Coronary artery (tissue), 2 donors: ENCODE results near the gene MLX.
"Not testable (repeated sequence)": the region's sequence is repeated elsewhere in the genome, so short reads cannot be mapped to it uniquely, and the experiment has no call there.

ENCODE experiments used
- DNase-seq: peaks from one replicate; pipeline ENCODE4 v3.0.0-alpha.2; 2017; ENCODE audit warnings: low spot score
- H3K27ac ChIP-seq, 2 donors: fragments of 200-600 bp; sonication (generic); one replicate each; pipeline ENCODE4 v1.5.1; 2016 to 2019
- H3K4me3 ChIP-seq: fragments of 200-600 bp; sonication (generic); 2 replicates; pipeline ENCODE4 v1.5.1; 2016; ENCODE audit warnings: mild to moderate bottlenecking, moderate library complexity
- CTCF ChIP-seq: fragments of 200-600 bp; sonication (generic); IDR thresholded peaks from one replicate; pipeline ENCODE4 v1.5.1; 2019; ENCODE audit warnings: antibody characterized with exemption

The MLX gene

DNA sequence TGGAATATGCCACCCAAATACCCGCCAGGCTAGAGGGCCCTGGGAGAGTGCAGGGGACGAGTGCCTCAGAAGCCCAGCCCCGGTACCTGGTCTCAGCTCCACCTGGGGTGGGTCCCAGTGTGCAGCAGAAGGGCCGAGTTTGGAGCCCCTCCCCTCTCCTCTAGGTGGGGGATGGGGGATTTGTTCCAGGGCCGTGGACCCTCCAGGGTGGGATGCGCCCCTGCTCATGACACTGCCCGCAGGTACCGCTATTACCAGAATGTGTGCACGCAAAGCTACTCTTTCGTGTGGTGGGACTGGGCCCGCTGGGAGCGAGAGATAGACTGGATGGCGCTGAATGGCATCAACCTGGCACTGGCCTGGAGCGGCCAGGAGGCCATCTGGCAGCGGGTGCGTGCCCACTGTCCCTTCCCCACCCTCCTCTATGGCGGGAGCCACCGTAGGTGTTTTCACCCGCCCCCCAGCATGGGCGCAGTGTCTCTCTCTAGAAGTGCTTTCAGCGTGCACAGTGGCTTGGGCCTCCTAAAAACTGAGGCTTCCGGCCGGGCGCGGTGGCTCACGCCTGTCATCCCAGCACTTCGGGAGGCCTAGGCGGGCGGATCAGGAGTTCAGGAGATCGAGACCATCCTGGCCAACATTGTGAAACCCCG is 29.6 kb upstream of the MLX start:
- Histone ChIP-seq H3K4me3 (peak overlapping the region; percentile 75), H3K27ac (peak overlapping the region; percentile 94 to 95)
- no peak for TF ChIP-seq CTCF
- no peak for DNase-seq

- Histone ChIP-seq H3K27ac (no peak overlapping the region), H3K4me3 (no peak overlapping the region)
- TF ChIP-seq CTCF = no peak
- no peak for DNase-seq
Observed at GRCh38 chr17:42537826-42538451, 29.0 kb upstream of the MLX start.

GRCh38 chr17:42538482-42538881 is 28.4 kb upstream of the MLX start:
- DNase-seq = no peak
- Histone ChIP-seq H3K27ac (no peak overlapping the region), H3K4me3 (no peak overlapping the region)
- no peak for TF ChIP-seq CTCF

DNA sequence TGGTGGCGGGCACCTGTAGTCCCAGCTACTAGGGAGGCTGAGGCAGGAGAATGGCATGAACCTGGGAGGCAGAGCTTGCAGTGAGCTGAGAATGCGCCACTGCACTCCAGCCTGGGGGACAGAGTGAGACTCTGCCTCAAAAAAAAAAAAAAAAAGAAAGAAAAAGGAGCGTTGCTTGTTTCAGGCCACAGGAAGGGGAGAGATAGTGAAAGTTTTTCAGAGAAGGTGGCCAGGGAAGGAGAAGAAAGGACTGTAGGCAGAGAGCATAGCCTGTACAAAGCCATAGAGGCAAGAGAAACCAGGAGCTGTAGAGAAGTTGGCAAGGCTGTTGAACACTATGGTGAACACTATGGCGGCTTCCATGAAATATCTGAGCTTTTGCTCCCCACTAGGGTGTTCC is 26.3 kb upstream of the MLX start:
- not testable (repeated sequence) for DNase-seq, H3K4me3 ChIP-seq, H3K27ac ChIP-seq

DNA sequence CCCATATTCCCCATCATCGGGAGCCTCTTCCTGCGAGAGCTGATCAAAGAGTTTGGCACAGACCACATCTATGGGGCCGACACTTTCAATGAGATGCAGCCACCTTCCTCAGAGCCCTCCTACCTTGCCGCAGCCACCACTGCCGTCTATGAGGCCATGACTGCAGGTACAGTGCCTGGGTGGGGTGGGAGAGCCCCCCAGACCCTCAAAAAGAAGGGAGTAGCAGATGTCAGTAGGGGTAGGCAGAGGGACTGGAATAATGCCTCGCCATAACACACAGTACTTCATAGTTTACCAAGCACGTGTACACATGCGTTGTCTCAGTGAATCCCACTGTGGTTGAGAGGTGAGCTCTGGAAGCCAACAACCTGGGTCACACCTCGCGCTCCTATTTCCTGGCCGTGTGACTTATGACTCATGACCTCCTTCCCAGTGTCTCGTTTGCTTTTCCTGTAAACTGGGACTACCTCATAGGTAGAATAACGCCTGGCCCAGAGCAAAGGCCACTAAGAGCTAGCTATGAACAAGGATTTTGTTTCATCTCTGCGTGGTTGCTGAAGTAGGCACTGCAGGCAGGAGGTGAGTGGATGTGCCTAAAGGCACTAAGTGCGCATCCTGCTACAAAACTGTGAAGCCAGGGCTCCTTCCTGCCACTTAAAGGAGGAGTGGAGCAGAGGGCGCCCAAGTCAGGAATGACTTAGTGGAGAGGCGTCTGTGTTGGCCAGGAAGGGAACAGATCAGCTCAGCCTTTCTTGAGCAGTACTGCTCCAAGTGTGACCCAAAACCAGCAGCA is 25.7 kb upstream of the MLX start:
- DNase-seq = no peak
- no peak overlapping the region for H3K27ac ChIP-seq
- TF ChIP-seq CTCF = no peak
- no peak overlapping the region for H3K4me3 ChIP-seq

DNA sequence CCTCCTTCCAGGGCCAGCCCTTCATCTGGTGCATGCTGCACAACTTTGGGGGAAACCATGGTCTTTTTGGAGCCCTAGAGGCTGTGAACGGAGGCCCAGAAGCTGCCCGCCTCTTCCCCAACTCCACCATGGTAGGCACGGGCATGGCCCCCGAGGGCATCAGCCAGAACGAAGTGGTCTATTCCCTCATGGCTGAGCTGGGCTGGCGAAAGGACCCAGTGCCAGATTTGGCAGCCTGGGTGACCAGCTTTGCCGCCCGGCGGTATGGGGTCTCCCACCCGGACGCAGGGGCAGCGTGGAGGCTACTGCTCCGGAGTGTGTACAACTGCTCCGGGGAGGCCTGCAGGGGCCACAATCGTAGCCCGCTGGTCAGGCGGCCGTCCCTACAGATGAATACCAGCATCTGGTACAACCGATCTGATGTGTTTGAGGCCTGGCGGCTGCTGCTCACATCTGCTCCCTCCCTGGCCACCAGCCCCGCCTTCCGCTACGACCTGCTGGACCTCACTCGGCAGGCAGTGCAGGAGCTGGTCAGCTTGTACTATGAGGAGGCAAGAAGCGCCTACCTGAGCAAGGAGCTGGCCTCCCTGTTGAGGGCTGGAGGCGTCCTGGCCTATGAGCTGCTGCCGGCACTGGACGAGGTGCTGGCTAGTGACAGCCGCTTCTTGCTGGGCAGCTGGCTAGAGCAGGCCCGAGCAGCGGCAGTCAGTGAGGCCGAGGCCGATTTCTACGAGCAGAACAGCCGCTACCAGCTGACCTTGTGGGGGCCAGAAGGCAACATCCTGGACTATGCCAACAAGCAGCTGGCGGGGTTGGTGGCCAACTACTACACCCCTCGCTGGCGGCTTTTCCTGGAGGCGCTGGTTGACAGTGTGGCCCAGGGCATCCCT is 23.5 kb upstream of the MLX start:
- Histone ChIP-seq H3K27ac (no peak overlapping the region), H3K4me3 (no peak overlapping the region)
- no peak for TF ChIP-seq CTCF
- DNase-seq = no peak

GRCh38 chr17:42544874-42545283 is 22.0 kb upstream of the MLX start:
- H3K4me3 ChIP-seq = no peak overlapping the region
- no peak for DNase-seq
- H3K27ac ChIP-seq = no peak overlapping the region
- TF ChIP-seq CTCF = no peak

DNA sequence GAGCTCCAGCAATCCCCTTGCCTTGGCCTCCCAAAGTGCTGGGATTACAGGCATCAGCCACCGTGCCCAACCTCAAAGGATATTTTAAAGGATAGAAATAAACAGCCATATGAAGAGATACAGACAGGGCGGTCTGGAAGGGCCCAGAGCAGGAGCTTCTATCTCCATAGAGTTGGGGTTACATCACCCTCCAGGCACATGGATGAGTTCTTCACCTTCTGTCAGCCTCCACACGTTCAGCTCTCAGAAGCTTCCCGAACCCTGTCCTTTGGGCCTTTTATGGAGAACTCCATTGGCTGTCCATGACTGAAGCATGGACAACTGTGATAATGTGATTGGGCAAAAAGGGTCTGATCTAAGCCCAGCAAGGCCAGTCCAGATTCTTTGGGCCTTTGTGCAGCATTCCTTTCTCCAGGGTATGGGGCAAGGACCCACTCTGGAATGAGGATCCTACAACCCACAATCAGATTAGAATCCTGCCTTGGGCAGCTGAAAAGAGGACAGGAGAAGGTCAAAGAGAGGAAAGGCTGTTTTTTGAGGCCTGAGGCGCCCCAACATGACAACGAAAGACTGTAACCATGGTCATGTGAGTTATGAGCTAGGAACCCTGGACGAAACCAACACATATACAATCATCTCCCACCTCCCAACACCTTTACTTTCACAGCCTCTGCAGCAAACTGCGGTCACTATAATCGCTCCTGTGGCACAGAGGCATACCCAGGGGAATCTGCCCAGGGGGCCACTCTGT is 21.0 kb upstream of the MLX start:
- not testable (repeated sequence) for H3K27ac ChIP-seq, DNase-seq, H3K4me3 ChIP-seq
